HG03565 (cell line): Measurements from ENCODE around the gene UNC119.
A peak's percentile ranks its signal among the peaks of the same experiment; 100 is the strongest.

Experiments
- ATAC-seq: cut with Tn5 transposase; IDR thresholded peaks from one replicate; pipeline ENCODE4 v1.9.1; 2021; ENCODE audit warnings: mild to moderate bottlenecking, moderate library complexity; ENCODE audit not compliant: unreplicated experiment

Gene UNC119

DNA sequence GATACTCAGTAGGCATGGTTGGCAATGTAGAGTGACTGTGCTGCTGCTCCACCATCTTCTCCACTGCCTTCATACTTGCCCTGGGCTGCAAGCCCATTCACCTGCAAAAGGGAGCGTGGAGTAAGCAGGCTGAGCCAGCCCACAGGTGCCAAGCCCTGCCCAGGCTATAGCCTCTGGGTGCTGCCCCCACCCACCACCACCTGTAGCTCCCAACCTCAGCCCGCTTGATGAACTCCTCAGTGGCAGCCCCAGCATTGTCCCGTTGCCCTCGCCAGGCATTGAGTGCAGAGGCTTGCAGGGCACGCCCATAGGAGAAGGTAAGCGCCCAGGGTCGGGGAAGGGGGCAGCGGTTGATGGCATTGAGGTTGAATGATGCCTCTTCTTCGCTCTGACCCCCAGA is 21.1 kb upstream of the UNC119 start:
- no peak for ATAC-seq

DNA sequence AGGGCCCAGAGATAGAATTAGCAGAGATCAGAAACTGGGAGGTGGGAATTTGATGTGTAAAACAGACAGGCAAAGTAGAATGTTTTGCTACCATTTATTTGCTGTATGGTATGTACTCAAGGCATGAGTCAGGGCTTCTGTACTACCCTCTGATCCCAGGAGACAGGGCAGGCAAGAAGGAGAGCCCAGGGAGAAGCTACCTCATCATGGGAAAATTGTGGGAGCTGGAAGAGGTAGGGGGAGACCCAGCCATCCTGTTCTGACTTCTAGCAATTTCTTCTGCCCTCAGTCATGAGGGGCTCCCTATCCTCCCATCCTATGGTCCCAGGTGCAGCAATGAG is 20.6 kb upstream of the UNC119 start:
- ATAC-seq = no peak

DNA sequence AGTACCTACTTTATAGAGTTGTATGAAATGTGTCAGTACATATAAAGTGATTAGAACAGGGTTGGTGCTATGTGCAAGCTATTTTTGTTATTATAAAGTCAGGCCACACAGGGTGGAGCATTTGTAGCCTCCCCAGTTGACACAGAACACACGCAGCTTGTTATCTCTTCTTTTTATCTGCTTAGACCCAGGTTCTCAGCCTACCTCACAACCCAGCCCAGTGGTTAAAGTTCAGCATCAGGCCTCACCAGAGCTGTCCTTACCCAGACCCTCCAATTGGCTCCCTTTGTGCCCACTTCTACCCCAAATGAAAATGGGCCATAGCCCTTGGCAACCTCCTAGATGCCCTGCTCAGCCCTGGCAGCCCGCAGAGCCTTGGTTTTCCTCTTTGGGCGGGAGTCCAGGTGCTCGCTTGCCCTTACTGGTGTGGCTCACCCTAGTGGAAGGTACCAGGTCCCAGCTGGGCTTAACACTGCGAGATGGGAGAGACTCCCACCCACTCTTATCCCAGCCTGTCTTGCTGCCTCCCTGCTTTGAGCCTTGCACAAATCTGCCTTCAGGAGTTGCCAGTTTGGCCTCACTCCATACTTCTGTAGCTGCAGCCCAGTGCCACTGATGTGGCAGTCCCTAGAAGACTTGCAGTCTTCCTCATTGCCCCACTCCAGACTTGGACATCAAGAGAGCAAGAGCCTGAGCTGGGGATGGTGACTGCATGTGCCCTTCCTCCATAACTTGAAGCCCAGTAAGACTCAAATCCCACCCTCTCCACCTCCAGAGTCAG is 20.0 kb upstream of the UNC119 start:
- no peak for ATAC-seq

- peak; percentile 66 for ATAC-seq
These were observed 19.1 kb upstream of the UNC119 start, which contains the start of gene PIGS for GRCh38 chr17:28571361-28572122. Gene PIGS, minus strand, starts transcription at chr17:28571524. Its CDS starts 28 bp downstream, at chr17:28571496.

GRCh38 chr17:28570716-28571360 is 18.4 kb upstream of the UNC119 start:
- no peak for ATAC-seq

DNA sequence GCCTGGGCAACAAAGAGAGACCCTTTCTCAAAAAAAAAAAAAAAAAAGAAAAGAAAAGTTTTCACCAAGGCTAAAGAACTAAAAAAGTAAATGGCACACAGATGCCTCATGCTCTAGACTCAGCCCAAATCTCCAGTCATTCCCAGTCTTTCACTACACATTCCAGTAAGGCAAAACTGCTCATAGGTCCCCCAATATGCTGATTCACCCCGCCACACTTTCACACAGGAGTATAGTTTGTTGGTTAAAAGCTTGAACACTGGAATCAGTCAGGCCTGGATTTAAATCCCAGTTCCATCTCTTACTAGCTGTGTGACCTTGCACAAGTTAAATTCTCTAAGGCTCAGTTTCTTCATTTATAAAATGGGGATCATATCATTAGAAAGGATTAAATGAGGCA is 17.0 kb upstream of the UNC119 start:
- no peak for ATAC-seq

DNA sequence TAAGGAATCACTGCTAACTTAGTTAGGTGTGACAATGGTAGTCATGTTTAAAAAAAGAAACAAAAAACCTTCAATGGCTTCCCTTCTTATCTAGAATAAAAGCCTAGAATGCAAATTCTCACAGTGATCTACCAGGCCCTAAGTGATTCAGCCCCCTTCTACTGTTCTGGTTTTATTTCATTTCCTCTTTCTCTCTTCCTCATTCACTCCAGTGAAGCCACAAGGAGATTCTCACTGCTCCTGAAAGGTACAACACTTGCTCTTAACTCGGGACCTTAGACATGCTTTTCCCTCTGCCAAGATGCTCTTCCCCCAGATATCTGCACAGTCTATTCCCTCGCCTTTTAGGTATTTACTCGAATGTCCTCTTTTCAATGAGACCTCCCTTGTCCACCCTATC is 15.2 kb upstream of the UNC119 start:
- ATAC-seq = no peak

DNA sequence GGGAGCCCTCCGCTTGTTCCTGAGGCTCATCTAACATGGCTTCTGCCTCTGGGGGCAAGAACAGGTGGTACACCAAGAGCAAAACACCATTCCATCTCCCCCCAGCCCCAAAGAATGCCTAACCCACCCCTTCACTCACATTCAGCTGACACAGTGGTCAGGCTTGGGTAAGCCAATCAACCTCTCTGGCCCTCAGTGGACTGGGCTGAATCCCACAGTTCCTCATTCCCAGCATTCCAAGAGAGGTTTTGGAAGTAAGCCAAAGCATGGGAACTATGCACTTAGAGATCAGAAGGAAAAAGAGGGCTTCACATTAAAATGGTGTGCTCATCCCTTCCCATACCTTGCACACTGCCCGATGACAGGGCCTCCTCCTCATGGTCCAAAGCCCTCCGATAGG is 11.1 kb upstream of the UNC119 start:
- ATAC-seq = no peak

DNA sequence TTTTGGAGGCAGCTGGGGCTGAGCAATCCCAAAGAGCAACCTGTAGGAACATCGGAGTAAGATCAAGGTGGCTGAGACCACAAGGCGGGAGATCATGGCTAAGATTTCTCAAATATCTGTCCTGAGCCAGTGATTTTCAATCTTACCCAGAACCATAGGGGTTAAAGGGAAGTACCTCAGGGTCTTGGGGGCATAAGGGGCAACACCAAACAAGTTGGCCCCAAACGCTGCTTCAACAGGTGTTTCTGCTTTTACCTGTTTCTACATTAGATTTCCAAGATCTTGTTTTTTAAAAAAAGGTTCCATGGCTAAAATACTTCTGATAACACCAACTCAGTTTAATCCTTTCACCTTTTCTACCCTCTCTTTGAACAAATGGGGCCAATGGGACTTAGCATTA is 2.6 kb upstream of the UNC119 start:
- no peak for ATAC-seq

- no peak for ATAC-seq
These were observed 2.1 kb upstream of the UNC119 start for GRCh38 chr17:28554565-28554964.

- no peak for ATAC-seq
These were observed 629 bp upstream of the UNC119 start for GRCh38 chr17:28553000-28553505.

- no peak for ATAC-seq
These were observed 826 bp downstream of the UNC119 start for GRCh38 chr17:28551421-28552175.

DNA sequence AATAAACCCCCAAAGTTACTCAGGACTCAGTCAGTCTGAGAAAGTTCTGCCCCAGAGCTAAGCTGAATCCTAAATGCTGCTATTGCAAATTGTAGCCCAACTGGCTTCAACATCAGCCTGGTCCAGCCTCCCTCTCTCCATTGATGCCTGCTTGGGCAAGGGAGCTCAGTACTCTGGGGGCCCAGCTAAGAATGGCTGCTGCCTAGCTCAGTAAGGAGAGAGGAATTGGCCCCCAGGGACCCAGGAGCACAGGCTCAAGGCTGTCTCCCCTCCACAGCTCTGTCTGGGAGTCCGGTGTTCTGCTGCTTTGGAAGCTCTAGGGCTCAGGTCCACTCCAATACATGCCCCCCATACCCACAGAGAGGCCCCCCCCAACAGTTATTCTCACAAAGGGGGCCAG is 1.6 kb downstream of the UNC119 start:
- ATAC-seq = no peak

DNA sequence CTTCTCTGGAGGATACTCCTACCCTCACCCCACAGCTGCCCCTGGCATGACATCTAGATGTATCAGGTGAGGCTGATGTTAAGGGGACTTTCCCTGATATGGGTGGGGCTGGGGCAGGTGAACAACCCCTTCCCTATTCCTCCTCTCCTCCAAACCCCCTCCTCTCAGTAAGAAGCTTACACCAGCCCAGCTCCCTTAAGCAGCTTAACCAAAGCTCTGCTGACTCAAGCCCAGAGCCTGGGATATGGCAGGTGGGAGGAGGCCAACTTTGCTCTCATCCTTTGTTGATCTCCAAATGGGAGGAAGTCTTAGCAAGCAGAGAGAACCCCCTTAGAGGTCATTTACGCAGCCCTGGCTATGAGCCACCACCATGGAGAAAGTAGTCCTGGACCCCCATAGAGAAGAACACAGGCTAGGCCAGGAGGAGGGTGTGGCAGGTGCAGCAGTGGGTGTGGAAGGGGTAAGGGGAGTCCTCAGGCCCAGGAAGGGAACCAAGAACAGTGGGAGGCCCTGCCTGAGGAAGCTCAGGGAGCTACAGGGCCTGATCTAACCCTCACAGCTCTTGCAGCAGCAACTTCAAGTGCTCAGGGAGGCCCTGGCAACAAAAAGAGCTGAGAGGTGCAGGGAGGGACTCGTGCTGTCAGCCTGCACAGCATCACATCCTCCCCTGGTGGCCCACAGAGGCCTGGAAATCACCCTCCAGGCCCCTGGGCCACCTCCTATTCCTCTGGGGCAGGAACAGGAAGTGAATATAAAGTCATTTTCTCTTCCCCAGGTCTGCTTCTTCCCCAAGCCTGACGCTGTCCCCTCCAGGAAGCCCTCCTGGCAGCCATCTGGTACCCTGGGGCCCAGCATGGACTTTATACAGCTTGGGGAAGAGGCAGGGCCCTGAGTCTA is 2.9 kb downstream of the UNC119 start:
- no peak for ATAC-seq

DNA sequence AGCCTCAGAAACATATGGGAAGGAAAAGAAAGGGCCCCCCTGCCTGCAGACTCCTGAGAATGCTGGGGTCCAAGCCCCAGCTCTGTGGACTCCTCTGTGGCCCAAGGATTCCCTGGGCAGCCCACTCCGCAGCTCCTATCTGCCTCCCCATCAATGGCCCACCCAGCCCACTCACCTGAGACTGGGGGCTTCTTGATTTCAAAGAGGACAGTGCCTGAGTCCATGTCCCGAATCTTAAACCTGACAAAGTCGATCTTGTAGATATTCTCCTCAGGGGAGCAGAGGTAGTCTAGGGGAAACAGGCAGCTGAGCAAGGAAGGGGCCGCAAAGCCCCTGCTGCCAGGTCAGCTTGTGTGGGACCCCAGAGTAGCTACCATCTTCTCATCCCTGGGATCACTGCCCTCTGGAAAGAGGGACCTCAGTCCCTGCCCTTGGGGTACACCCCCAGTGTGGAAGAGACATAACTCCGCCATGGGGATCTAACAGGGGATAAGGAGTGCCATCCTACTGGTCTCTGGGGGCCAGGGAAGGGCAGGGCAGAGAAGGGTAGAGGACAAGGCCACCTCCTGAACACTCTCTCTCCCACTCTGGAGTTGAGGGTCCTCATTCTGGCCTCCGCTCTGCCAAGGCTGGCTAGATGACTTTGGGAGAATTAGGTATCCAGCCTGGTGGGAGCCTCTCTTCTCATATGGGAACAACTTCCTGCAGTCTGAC is 3.9 kb downstream of the UNC119 start:
- ATAC-seq = no peak

DNA sequence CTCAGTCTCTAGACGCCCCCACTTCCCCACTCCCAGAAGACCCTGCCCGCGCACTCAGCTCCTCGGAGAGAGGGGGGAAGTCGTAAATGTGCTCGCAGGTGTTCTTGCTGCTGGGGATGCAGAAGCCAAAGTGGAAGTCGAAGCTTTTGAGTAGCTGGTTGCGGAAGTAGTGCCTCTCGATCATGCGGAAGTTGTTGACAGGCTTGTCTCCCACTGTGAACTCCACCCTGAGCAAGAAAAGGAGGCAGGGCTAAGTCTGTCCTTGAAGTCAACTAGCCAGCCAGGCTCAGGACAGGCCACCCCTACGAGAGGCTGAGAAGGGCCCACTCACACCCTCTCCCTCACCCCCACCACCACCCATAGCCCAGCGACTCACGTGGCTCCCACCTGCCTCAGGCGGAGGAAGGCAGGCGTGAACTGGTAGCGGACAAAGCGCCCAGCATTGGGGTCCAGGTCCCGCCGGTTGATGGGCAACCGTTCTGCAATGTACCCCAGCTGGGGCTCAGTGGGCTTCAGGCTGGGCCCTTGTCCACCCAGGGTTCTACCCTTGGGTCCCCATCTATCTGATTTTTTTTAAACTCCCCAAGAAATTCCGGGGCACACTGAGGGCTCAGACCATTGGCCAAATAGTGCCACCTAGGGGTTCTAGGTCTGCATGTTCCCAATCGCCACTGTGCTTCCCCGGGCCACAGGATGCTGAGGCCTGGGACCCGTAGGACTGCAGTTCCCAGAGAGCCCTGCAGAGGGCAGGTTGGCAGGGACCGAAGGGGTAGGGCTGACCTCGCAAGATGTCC is 4.6 kb downstream of the UNC119 start:
- ATAC-seq = peak; percentile 35

- ATAC-seq = no peak
These were observed 5.3 kb downstream of the UNC119 start for GRCh38 chr17:28547096-28547622.

DNA sequence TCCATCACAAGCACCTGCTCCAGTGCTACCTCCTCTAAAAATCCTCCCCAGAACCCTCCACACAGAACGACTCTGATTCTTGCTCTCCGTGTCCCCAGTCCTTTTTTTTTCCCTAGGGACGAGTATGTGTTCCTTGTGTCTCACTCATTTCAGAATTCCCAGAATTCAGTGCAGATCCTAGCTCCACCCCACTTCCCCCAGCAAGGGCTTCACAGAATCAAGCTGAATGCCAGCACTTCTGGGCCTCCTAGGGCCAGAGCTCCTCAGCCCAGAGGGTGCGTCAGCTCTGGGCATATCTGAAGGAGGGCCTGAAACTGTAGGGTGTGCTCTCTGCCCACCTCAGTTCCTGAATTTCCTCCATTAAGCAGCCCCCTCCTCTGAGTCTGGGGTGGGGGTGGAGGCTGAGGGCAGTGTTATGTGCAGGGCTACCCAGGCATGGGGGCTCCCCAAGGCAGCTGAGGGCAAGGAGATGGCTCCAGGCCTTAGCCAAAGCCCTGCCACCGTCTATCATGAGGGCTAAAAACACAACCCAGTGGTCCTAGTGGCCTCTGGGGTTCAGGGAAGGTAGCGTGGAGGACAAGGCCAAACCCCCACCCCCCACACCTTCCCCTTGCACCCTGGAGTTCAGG is 6.5 kb downstream of the UNC119 start:
- ATAC-seq = no peak
